CD4-positive, alpha-beta T cell treated with Interleukin-10 for 1 hour (primary cell): ENCODE results near the gene TRAF2.

Source experiments
- DNase-seq: peaks from one replicate; pipeline ENCODE4 v3.0.0-alpha.2; 2020

The TRAF2 gene

GRCh38 chr9:136941231-136942111 lies 55.2 kb downstream of the TRAF2 start:
- no peak for DNase-seq

DNA sequence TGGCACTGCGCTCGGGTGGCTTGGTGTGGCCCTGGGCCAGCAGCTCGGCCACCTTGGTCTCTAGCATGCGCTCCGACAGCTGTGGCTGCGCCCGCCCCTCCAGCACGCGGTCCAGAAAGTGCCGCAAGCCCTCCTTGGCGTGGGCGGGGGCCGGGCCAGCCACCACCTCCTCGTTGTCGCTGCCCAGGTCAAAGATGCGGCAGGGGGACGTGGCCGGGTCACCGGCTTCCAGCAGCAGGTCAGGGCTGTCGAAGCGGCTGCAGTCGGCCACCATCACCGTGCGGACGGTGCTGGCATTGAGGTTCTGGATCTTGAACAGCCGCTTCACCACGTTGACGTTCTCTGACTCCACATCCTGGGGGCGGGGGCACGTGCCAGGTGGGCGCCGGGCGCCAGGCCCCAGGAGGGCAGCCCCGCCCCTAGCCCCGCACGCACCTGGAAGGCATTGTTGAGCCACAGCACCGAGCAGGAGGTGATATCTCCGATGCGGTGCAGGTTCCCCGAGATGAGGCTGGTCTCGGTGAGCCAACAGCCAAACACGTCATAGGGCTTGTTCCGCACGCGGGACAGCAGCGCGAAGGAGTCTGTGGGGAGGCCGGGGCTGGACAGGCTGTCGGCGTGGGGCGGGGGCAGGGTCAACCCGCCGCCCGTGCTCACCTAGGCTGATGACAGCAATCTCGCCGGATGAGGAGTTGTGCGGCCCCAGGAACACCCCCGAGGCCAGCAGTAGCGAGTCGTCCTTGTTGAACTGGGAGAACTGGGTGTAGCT lies 56.0 kb downstream of the TRAF2 start:
- DNase-seq = no peak

- no peak for DNase-seq
Observed at GRCh38 chr9:136942881-136943230, 56.5 kb downstream of the TRAF2 start.

- DNase-seq = no peak
Observed at GRCh38 chr9:136943291-136944211, 57.2 kb downstream of the TRAF2 start.

DNA sequence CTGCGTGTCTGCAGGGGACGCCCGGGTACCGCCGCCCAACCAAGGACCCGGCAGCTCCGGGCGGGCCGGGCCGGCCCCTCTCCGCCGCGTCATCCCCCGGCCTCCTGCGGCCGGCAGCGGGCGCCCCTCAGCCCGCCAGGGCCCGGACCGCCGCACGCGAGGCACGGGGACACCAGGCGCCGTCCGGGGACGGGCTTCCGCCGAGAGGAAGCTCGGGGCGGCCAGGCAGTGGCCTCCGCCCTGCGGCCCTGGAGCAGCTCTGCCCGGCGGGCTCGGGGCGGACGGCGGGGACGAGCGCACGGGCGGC lies 57.8 kb downstream of the TRAF2 start:
- no peak for DNase-seq

- peak; percentile 95 for DNase-seq
Observed at GRCh38 chr9:136944519-136945332, 58.4 kb downstream of the TRAF2 start, which contains the start of the genes C8G and FBXW5. C8G (plus strand) TSS chr9:136945243; CDS start chr9:136945321, 78 bp downstream. FBXW5 (minus strand) TSS chr9:136944738; CDS start chr9:136944083, 655 bp downstream.

GRCh38 chr9:136945333-136946227 lies 59.3 kb downstream of the TRAF2 start:
- DNase-seq = no peak

GRCh38 chr9:136946228-136947027 lies 60.1 kb downstream of the TRAF2 start:
- no peak for DNase-seq

- DNase-seq = no peak
Observed at GRCh38 chr9:136947028-136947891, 60.9 kb downstream of the TRAF2 start.

GRCh38 chr9:136947955-136948510 lies 61.7 kb downstream of the TRAF2 start:
- DNase-seq = peak; percentile 35

GRCh38 chr9:136949239-136949816 lies 63.0 kb downstream of the TRAF2 start:
- DNase-seq = no peak

GRCh38 chr9:136949817-136950655 lies 63.7 kb downstream of the TRAF2 start:
- peak; percentile 96 for DNase-seq

DNA sequence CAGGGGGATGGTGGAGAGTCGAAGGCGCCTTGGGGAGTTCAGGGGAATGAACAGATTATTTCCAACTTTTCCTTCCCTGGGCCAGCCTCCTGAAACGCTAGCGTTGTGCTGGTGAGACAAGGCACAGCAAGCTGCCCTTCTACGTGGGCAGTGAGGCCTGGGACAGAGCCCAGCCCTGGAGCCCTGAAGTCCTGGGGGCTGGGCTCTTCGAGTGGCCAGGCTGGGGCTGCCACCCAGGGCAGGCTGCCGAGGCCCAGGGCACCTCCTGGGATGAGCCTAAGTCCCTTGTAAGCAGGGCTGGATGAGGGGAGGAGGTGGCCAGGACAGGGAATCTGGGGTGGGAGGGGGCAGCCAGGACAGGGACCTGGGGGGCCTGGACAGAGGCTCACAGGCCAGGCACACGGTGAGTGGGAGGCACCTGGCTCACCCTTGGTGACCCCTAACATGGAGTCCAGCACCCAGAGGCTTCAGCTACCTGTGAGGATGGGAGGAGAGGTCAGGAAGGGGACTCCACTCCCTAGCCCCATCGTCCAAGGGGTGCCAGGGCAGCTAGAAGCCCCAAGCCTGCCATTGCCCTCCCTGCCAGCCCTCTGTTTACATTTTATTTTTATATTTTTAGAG lies 64.5 kb downstream of the TRAF2 start:
- DNase-seq = no peak

- no peak for DNase-seq
Observed at GRCh38 chr9:136951541-136952320, 65.4 kb downstream of the TRAF2 start, which contains the start of gene LCN12. LCN12 (plus strand) TSS chr9:136952273; CDS start chr9:136952328, 55 bp downstream.

- no peak for DNase-seq
Observed at GRCh38 chr9:136952321-136952850, 66.1 kb downstream of the TRAF2 start.
